Hepatocyte (in vitro differentiated cells): ENCODE data around the gene HINFP. TPM values are rescaled to one million over a fixed set of nuclear protein-coding genes. Genes with fewer than 3 reads are reported as not detected.

ENCODE experiments used
- DNase-seq: peaks from one replicate; pipeline ENCODE4 v3.0.0-alpha.2; 2016; ENCODE audit warnings: low spot score
- H2AFZ ChIP-seq: fragments of 200-600 bp; sonication (generic); 2 replicates; pipeline ENCODE4 v1.6.0; 2016; ENCODE audit warnings: antibody characterized with exemption, mild to moderate bottlenecking
- H3K27ac ChIP-seq: fragments of 200-600 bp; sonication (generic); 2 replicates; pipeline ENCODE4 v1.5.1; 2016; ENCODE audit warnings: mild to moderate bottlenecking
- H3K27me3 ChIP-seq: fragments of 200-600 bp; sonication (generic); 2 replicates; pipeline ENCODE4 v1.6.1; 2016
- H3K36me3 ChIP-seq: fragments of 200-600 bp; sonication (generic); replicated peaks from 2 replicates; pipeline ENCODE4 v1.5.1; 2016; ENCODE audit warnings: low read depth; ENCODE audit not compliant: insufficient read depth
- H3K4me1 ChIP-seq: fragments of 200-600 bp; sonication (generic); 2 replicates; pipeline ENCODE4 v1.5.1; 2016; ENCODE audit warnings: mild to moderate bottlenecking, moderate library complexity; ENCODE audit not compliant: insufficient read depth
- H3K4me2 ChIP-seq: fragments of 200-600 bp; sonication (generic); 2 replicates; pipeline ENCODE4 v1.6.0; 2016
- H3K4me3 ChIP-seq: fragments of 200-600 bp; sonication (generic); 2 replicates; pipeline ENCODE4 v1.5.1; 2016; ENCODE audit warnings: mild to moderate bottlenecking
- H3K79me2 ChIP-seq: fragments of 200-600 bp; sonication (generic); 2 replicates; pipeline ENCODE4 v1.6.0; 2017; ENCODE audit warnings: mild to moderate bottlenecking
- H3K9me2 ChIP-seq: fragments of 200-600 bp; sonication (generic); replicated peaks from 2 replicates; pipeline ENCODE4 v1.6.0; 2017; ENCODE audit warnings: mild to moderate bottlenecking; ENCODE audit not compliant: insufficient read depth
- H3K9me3 ChIP-seq: fragments of 200-600 bp; sonication (generic); 2 replicates; pipeline ENCODE4 v1.5.1; 2016; ENCODE audit warnings: low read depth, mild to moderate bottlenecking
- H4K20me1 ChIP-seq: fragments of 200-600 bp; sonication (generic); 2 replicates; pipeline ENCODE4 v1.6.0; 2016; ENCODE audit warnings: mild to moderate bottlenecking; ENCODE audit not compliant: insufficient read depth, poor library complexity, severe bottlenecking
- EZH2 ChIP-seq: fragments of 200-600 bp; sonication (generic); IDR thresholded peaks from 2 replicates; pipeline ENCODE4 v1.6.1; 2016; ENCODE audit warnings: antibody characterized with exemption, mild to moderate bottlenecking, borderline replicate concordance
- EZH2phosphoT487 ChIP-seq: fragments of 200-600 bp; sonication (generic); IDR thresholded peaks from one replicate; pipeline ENCODE4 v1.6.1; 2018; ENCODE audit warnings: antibody characterized with exemption, mild to moderate bottlenecking, low read depth, moderate library complexity; ENCODE audit not compliant: unreplicated experiment, severe bottlenecking
- WGBS: methylation state at CpG from one replicate; pipeline ENCODE4 v1.1.6; 2016; ENCODE audit warnings: low lambda C conversion rate; ENCODE audit errors: missing lambda C conversion rate; 5-methylcytosine and 5-hydroxymethylcytosine counted together
- polyA plus RNA-seq: library from polyadenylated mRNA; unstranded; fragments of >200 nt; fragmentation: Nextera tagmentation; extraction: Ambion mirVana; gene quantifications from 2 replicates; pipeline ENCODE4 v1.2.1, GENCODE V29; 2016
- total RNA-seq: library from RNA; depleted of rRNA; stranded (reverse); fragments of >200 nt; gene quantifications from 2 replicates; pipeline ENCODE4 v1.2.3, GENCODE V29; 2014
- TF ChIP-seq, protein P1 (sequence below): fragments of 200-600 bp; sonication (generic); IDR thresholded peaks from 2 replicates; pipeline ENCODE4 v1.5.1; 2016; ENCODE audit warnings: antibody characterized with exemption, mild to moderate bottlenecking; ENCODE audit not compliant: poor library complexity

The HINFP gene
- total and polyA plus RNA-seq, 2 experiments from 2014 or later = 19.8 to 25.3 TPM

DNA sequence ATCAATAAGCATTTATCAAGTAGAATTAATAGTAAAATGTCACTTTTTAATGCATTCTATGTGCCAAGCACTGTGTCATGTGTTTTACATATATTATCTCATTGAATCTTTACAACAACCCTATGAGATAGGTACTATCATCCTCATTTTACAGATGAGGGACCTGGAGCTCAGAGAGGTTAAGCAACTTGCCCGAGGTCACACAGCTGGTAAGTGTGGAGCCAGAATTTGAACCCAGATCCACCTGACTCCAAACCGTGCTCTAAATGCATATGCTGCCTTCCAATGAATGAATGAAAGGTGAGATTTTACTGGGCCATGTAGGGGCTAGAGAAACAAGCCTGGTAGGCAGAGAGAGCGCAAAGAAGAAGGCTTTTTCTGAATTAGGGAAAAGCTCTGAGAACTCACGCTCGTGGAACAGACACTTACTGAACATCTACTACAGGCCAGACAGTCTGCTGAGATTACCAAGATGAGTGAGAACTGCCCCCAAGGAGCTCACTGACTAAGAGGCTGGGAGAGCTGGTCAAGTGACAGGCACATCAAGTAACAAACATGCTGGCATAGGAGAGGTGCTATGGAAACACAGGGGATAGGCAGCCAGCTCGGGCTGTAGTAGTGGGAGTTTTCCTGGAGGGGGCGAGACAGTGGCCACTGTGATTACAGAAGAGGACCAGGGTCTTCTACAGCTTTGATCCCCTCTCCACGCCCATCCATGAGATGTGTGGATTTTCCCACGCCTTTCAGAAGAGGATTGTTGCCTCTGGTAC lies 31.9 kb downstream of the HINFP start:
- no peaks in the 10 kb centered on the region for H3K9me3 ChIP-seq
- no peak for TF ChIP-seq EZH2
- TF ChIP-seq EZH2phosphoT487 = no peak
- TF ChIP-seq, protein P1, sequence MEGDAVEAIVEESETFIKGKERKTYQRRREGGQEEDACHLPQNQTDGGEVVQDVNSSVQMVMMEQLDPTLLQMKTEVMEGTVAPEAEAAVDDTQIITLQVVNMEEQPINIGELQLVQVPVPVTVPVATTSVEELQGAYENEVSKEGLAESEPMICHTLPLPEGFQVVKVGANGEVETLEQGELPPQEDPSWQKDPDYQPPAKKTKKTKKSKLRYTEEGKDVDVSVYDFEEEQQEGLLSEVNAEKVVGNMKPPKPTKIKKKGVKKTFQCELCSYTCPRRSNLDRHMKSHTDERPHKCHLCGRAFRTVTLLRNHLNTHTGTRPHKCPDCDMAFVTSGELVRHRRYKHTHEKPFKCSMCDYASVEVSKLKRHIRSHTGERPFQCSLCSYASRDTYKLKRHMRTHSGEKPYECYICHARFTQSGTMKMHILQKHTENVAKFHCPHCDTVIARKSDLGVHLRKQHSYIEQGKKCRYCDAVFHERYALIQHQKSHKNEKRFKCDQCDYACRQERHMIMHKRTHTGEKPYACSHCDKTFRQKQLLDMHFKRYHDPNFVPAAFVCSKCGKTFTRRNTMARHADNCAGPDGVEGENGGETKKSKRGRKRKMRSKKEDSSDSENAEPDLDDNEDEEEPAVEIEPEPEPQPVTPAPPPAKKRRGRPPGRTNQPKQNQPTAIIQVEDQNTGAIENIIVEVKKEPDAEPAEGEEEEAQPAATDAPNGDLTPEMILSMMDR = no peak
- no peak overlapping the region for H3K4me3 ChIP-seq
- H3K27me3 ChIP-seq = peaks cover 29% of the 10 kb centered on the region
- H3K27ac ChIP-seq = no peak overlapping the region
- no peaks in the 10 kb centered on the region for H3K79me2 ChIP-seq
- no peak overlapping the region for H3K4me2 ChIP-seq
- H3K9me2 ChIP-seq = no peaks in the 10 kb centered on the region
- H4K20me1 ChIP-seq = no peaks in the 10 kb centered on the region
- H3K36me3 ChIP-seq = no peaks in the 10 kb centered on the region
- no peaks in the 10 kb centered on the region for H3K4me1 ChIP-seq
- no peak for DNase-seq
- WGBS = 78% methylated on average over 9 of the region's 9 CpGs
- H2AFZ ChIP-seq = no peak overlapping the region

DNA sequence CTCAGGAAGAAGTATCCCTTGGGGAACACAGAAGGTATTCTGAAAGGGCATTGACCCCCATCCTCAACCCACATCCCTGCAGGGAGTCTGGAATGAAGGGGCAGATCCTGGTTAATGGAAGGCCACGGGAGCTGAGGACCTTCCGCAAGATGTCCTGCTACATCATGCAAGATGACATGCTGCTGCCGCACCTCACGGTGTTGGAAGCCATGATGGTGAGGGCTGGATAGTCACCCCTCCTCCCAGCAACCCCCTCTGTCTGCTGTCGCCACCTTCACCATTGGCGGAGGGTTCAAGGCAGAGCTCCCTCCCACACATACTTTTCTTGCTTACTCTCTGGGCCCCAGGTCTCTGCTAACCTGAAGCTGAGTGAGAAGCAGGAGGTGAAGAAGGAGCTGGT lies 32.8 kb downstream of the HINFP start:
- no peak overlapping the region for H3K27ac ChIP-seq
- H2AFZ ChIP-seq = no peak overlapping the region
- no peak for TF ChIP-seq EZH2phosphoT487
- TF ChIP-seq, protein P1 = no peak
- TF ChIP-seq EZH2 = no peak
- no peak overlapping the region for H3K4me2 ChIP-seq
- H3K4me3 ChIP-seq = no peak overlapping the region
- no peaks in the 10 kb centered on the region for H3K4me1 ChIP-seq
- no peaks in the 10 kb centered on the region for H3K9me3 ChIP-seq
- no peaks in the 10 kb centered on the region for H3K79me2 ChIP-seq
- no peaks in the 10 kb centered on the region for H4K20me1 ChIP-seq
- no peaks in the 10 kb centered on the region for H3K9me2 ChIP-seq
- 94% methylated on average over 6 of the region's 6 CpGs for WGBS
- peaks cover 22% of the 10 kb centered on the region for H3K27me3 ChIP-seq
- no peaks in the 10 kb centered on the region for H3K36me3 ChIP-seq
- DNase-seq = no peak

DNA sequence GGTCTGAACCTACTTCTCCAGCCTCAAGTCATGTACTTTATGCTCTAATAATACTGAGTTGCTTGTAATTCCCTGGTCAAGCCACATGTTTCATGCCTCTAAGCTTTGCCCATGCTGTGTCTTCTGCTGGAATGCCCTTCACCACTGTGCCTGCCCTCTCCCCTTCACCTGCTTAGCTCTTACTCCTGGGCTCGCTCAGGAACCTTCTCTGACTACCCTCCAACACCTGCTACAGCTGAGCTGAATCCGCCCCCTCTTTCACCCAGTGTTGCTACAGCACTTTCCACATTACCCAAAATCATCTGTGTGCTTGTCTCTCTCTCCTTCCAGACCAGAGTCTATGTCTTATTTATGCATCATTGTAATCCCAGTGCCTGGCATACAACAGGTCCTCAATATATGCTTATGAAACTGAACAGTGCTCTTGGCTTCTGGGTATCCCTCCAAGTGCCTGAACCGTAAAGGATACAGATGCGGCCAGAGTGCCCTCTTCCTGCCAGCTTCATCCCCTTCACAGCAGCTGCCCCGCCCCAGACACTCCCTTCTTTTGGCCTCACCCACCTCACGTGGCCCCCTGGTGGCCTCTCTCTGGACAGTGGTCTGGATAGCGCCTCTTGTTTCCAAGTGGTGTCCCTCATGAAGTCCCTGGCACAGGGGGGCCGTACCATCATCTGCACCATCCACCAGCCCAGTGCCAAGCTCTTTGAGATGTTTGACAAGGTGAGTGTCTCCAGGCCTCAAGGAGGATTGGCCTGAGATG lies 34.5 kb downstream of the HINFP start:
- Histone ChIP-seq H3K4me1 (no peaks in the 10 kb centered on the region), H3K4me2 (no peak overlapping the region), H3K9me3 (no peaks in the 10 kb centered on the region), H4K20me1 (no peaks in the 10 kb centered on the region), H3K9me2 (no peaks in the 10 kb centered on the region), H3K36me3 (no peaks in the 10 kb centered on the region), H2AFZ (no peak overlapping the region), H3K27me3 (peaks cover 4% of the 10 kb centered on the region), H3K79me2 (no peaks in the 10 kb centered on the region), H3K27ac (no peak overlapping the region), H3K4me3 (no peak overlapping the region)
- DNase-seq = no peak
- 57% methylated on average over 8 of the region's 8 CpGs for WGBS
- TF ChIP-seq EZH2 = no peak
- no peak for TF ChIP-seq EZH2phosphoT487
- TF ChIP-seq, protein P1 = no peak
